Left forelimb (tissue), 1 donor: ENCODE results near the gene AFF3.
"Not testable (repeated sequence)": the region's sequence is repeated elsewhere in the genome, so short reads cannot be mapped to it uniquely, and the experiment has no call there.

Experiments used
- DNase-seq: peaks from one replicate; pipeline ENCODE4 v3.0.0-alpha.2; 2018; ENCODE audit warnings: low spot score

The AFF3 gene

GRCh38 chr2:99663641-99664040 is 478.7 kb downstream of the AFF3 start:
- no peak for DNase-seq

- peak; percentile 75 for DNase-seq
Measured at GRCh38 chr2:99662761-99663341, 479.5 kb downstream of the AFF3 start.

GRCh38 chr2:99661761-99662160 is 480.6 kb downstream of the AFF3 start:
- not testable (repeated sequence) for DNase-seq

GRCh38 chr2:99660616-99661406 is 481.6 kb downstream of the AFF3 start:
- DNase-seq = no peak

GRCh38 chr2:99659874-99660273 is 482.5 kb downstream of the AFF3 start:
- no peak for DNase-seq

- no peak for DNase-seq
Measured at GRCh38 chr2:99657691-99658258, 484.6 kb downstream of the AFF3 start.

GRCh38 chr2:99656994-99657393 is 485.4 kb downstream of the AFF3 start:
- DNase-seq = no peak

GRCh38 chr2:99653433-99653832 is 489.0 kb downstream of the AFF3 start:
- DNase-seq = no peak

GRCh38 chr2:99652862-99653261 is 489.5 kb downstream of the AFF3 start:
- DNase-seq = no peak

GRCh38 chr2:99651930-99652670 is 490.3 kb downstream of the AFF3 start:
- DNase-seq = no peak

GRCh38 chr2:99648906-99649789 is 493.2 kb downstream of the AFF3 start:
- no peak for DNase-seq

GRCh38 chr2:99648178-99648844 is 494.1 kb downstream of the AFF3 start:
- no peak for DNase-seq

GRCh38 chr2:99645960-99646359 is 496.4 kb downstream of the AFF3 start:
- no peak for DNase-seq

- DNase-seq = no peak
Measured at GRCh38 chr2:99644419-99644787, 498.0 kb downstream of the AFF3 start.

GRCh38 chr2:99643787-99644418 is 498.5 kb downstream of the AFF3 start:
- no peak for DNase-seq

- no peak for DNase-seq
Measured at GRCh38 chr2:99641999-99642398, 500.4 kb downstream of the AFF3 start.

GRCh38 chr2:99640635-99641151 is 501.7 kb downstream of the AFF3 start:
- DNase-seq = no peak

GRCh38 chr2:99638791-99639190 is 503.6 kb downstream of the AFF3 start:
- no peak for DNase-seq

GRCh38 chr2:99637159-99637697 is 505.2 kb downstream of the AFF3 start:
- no peak for DNase-seq
